HG02973 (cell line): ENCODE measurements around the gene HPS1.
"Not testable (repeated sequence)": the region's sequence is repeated elsewhere in the genome, so short reads cannot be mapped to it uniquely, and the experiment has no call there.

Source experiments
- ATAC-seq: cut with Tn5 transposase; IDR thresholded peaks from one replicate; pipeline ENCODE4 v1.9.1; 2021; ENCODE audit warnings: moderate library complexity; ENCODE audit not compliant: unreplicated experiment

Gene HPS1

GRCh38 chr10:98396096-98397063 is 50.4 kb downstream of the HPS1 start:
- ATAC-seq = no peak

- ATAC-seq = no peak
These were observed 51.8 kb downstream of the HPS1 start for GRCh38 chr10:98394851-98395440.

- ATAC-seq = no peak
These were observed 55.1 kb downstream of the HPS1 start for GRCh38 chr10:98391578-98391991.

GRCh38 chr10:98391065-98391464 is 55.7 kb downstream of the HPS1 start:
- ATAC-seq = no peak

GRCh38 chr10:98390406-98390805 is 56.3 kb downstream of the HPS1 start:
- no peak for ATAC-seq

- ATAC-seq = no peak
These were observed 57.3 kb downstream of the HPS1 start for GRCh38 chr10:98389398-98389797.

- ATAC-seq = no peak
These were observed 58.6 kb downstream of the HPS1 start for GRCh38 chr10:98388101-98388655.

- ATAC-seq = no peak
These were observed 62.1 kb downstream of the HPS1 start for GRCh38 chr10:98384531-98385133.

GRCh38 chr10:98383869-98384268 is 62.9 kb downstream of the HPS1 start:
- ATAC-seq = no peak

GRCh38 chr10:98383134-98383667 is 63.5 kb downstream of the HPS1 start:
- ATAC-seq = not testable (repeated sequence)

GRCh38 chr10:98382691-98383101 is 64.0 kb downstream of the HPS1 start:
- no peak for ATAC-seq

- ATAC-seq = no peak
These were observed 66.0 kb downstream of the HPS1 start for GRCh38 chr10:98380493-98381339.

- ATAC-seq = no peak
These were observed 68.0 kb downstream of the HPS1 start for GRCh38 chr10:98378722-98379121.

- ATAC-seq = no peak
These were observed 69.2 kb downstream of the HPS1 start for GRCh38 chr10:98377536-98377935.

- ATAC-seq = no peak
These were observed 69.7 kb downstream of the HPS1 start for GRCh38 chr10:98377001-98377400.

- ATAC-seq = no peak
These were observed 70.2 kb downstream of the HPS1 start for GRCh38 chr10:98376485-98376884.

GRCh38 chr10:98374217-98374985 is 72.3 kb downstream of the HPS1 start:
- no peak for ATAC-seq

GRCh38 chr10:98373260-98374040 is 73.3 kb downstream of the HPS1 start:
- ATAC-seq = no peak
